ENCODE data around the gene KRT76.

KRT76 gene

GRCh38 chr12:52749827-52750226 is 27.3 kb downstream of the KRT76 start:
- DNase-seq (ENCODE audit: low spot score) = no peak
- TF ChIP-seq, protein P1, sequence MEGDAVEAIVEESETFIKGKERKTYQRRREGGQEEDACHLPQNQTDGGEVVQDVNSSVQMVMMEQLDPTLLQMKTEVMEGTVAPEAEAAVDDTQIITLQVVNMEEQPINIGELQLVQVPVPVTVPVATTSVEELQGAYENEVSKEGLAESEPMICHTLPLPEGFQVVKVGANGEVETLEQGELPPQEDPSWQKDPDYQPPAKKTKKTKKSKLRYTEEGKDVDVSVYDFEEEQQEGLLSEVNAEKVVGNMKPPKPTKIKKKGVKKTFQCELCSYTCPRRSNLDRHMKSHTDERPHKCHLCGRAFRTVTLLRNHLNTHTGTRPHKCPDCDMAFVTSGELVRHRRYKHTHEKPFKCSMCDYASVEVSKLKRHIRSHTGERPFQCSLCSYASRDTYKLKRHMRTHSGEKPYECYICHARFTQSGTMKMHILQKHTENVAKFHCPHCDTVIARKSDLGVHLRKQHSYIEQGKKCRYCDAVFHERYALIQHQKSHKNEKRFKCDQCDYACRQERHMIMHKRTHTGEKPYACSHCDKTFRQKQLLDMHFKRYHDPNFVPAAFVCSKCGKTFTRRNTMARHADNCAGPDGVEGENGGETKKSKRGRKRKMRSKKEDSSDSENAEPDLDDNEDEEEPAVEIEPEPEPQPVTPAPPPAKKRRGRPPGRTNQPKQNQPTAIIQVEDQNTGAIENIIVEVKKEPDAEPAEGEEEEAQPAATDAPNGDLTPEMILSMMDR (conservative IDR thresholded peaks at IDR 0.05; ENCODE audit: low read depth) = no peak
- no peak overlapping the region for H3K27ac ChIP-seq
- ChIA-PET POLR2A (ENCODE audit: low non-redundant PET) (no interaction called here), CTCF (no interaction called here)

DNA sequence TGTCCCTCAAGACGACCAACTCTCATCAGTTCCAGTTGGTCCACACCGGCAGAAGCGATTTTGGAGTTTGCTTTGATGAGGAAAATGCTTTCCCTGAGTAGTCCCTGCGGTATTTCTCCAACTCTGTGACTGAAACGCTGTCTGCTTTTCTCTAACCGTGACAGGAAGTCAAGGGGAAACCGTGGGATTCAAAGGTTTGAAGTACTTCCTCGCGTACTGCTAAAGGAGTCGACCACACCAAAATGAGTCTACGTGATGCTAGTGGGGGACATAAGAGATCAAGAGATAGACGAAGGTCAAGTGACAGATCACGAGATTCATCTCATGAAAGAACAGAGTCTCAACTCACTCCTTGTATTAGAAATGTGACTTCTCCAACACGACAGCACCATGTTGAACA is 28.6 kb downstream of the KRT76 start:
- DNase-seq (ENCODE audit: low spot score) = no peak
- TF ChIP-seq, protein P1 (conservative IDR thresholded peaks at IDR 0.05; ENCODE audit: low read depth) = no peak
- no peak overlapping the region for H3K27ac ChIP-seq
- ChIA-PET POLR2A (ENCODE audit: low non-redundant PET) (no interaction called here), CTCF (no interaction called here)

- TF ChIP-seq, protein P1 (conservative IDR thresholded peaks at IDR 0.05; ENCODE audit: low read depth) = no peak
- H3K27ac ChIP-seq = no peak overlapping the region
- ChIA-PET CTCF (no interaction called here), POLR2A (ENCODE audit: low non-redundant PET) (no interaction called here)
- no peak for DNase-seq (ENCODE audit: low spot score)
Measured at GRCh38 chr12:52745554-52745953, 31.6 kb downstream of the KRT76 start.

DNA sequence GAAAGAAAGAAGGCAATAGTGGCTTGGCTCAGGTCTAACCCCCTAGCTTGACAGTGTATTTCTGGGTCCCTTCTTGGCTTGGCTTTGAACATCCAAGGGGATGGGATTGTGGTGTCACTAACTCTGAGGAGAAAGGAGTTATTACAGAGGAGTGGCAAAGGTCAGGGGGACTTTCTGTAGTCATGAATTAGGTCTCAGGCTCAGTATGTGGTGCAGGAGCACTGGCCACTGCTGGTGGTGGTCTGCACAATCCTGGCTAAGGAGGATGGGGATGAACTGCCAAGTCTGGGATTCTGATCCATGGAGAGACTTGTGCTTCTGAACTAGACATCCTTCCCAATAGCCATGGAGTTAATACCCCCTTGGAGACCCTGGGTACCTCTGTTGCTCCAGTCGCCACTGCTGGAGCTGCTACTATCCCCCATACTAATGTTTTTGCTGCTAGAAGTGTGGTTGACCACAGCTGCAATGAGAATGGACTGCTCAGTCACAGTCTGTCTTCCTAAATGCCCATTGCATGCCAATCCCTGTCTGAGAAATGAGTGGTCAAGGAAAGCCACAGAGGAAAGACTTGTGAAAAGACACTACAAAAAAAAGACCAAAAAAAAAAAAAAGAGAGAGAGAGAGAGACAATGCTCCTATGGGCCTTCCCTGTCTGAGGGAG is 32.5 kb downstream of the KRT76 start:
- ChIA-PET POLR2A (ENCODE audit: low non-redundant PET) (no interaction called here), CTCF (no interaction called here)
- TF ChIP-seq, protein P1 (conservative IDR thresholded peaks at IDR 0.05; ENCODE audit: low read depth) = no peak
- H3K27ac ChIP-seq = no peak overlapping the region
- DNase-seq (ENCODE audit: low spot score) = no peak

GRCh38 chr12:52742822-52743457 is 34.2 kb downstream of the KRT76 start:
- TF ChIP-seq, protein P1 (conservative IDR thresholded peaks at IDR 0.05; ENCODE audit: low read depth) = no peak
- no peak overlapping the region for H3K27ac ChIP-seq
- no peak for DNase-seq (ENCODE audit: low spot score)
- POLR2A ChIA-PET (ENCODE audit: low non-redundant PET) = no interaction called here
- CTCF ChIA-PET = no interaction called here

GRCh38 chr12:52742196-52742580 is 35.0 kb downstream of the KRT76 start:
- no peak overlapping the region for H3K27ac ChIP-seq
- ChIA-PET CTCF (no interaction called here), POLR2A (ENCODE audit: low non-redundant PET) (no interaction called here)
- TF ChIP-seq, protein P1 (conservative IDR thresholded peaks at IDR 0.05; ENCODE audit: low read depth) = no peak
- DNase-seq (ENCODE audit: low spot score) = no peak

Data from RWPE1 (cell line).